Germinal center (tissue), 1 donor: ENCODE measurements around the gene PPP2R2D.
"Not testable (repeated sequence)": the region's sequence is repeated elsewhere in the genome, so short reads cannot be mapped to it uniquely, and the experiment has no call there.

ENCODE experiments used
- DNase-seq: peaks from one replicate; pipeline ENCODE4 v3.0.0; 2012; ENCODE audit warnings: mixed read lengths, low spot score

PPP2R2D gene

DNA sequence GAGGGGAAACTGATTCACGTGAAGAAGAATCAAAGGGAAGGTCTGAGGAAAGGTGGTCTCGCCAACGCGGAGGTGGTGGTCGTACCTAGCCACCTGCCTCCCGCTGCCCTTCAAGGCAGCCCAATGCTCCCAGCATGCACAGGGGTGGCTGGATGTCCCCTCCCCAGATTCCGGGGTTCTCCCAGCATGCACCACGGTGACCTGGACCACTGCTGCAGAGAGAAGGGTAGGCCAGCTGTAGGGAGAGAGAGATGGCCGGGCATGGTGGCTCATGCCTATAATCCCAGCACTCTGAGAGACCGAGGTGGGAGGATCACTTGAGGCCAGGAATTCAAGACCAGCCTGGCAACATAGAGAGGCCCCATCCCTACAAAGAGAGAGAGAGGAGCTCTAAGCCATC, 32.4 kb upstream of the PPP2R2D start:
- DNase-seq, result no peak

DNA sequence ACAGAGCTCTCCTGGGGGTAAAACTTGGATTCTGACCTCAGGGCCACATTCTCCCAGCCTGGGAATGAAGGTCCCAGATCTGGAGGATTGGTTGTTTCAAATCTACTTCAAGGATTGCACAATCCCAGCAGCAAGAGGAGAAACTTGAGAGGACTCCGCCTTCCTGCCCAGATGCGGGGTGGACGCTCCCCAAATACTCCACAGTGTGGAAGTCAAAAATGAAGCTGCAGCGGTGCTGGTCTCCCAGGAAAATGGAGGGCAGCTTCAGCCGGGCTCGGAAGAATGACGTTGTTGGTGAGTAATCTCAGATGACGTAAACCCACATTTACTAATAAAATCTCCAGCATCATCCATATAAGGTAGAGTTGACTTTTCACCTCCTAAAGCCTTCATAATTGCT, 31.5 kb upstream of the PPP2R2D start:
- no peak for DNase-seq

- DNase-seq, result no peak
Observed at GRCh38 chr10:131870411-131870810, 30.4 kb upstream of the PPP2R2D start.

DNA sequence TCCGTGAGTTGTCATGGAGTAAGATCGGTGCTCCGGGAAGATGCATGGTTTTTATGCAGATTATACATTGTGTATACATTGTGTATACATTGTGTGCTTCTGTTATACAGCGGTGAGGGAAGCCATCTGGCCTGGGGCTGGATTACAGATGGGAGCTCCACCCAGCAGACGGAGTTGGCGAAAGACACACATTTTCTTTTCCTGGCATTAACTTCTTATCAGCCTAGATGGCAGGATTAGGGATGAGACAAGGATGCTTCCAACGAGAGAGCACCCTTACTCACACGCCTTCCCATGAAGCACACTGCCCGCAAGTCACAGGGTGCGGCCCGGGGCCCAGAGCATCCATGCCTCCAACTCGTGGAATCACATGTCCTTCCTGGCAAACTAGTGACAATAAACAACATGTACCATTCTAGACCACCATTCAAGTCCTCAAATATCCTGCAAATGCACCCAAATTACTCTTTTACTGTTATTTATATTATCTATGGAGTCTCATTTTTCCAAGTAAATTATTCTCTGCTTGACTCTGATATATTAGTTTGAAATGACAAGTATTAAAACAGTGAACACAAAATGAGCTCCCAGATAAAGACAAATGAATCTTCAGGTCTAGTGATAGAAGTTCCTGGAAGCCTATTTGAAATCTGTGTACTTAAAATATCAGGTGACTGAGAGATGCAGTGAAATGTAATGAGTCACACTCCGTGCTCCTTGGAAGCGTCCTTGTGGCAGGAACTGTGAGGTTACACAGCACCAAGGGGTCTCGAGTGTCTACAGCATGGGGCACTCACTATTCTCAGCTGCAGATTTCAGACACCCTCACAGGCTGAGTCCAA, 29.8 kb upstream of the PPP2R2D start:
- DNase-seq, result no peak

GRCh38 chr10:131871673-131872005, 29.2 kb upstream of the PPP2R2D start:
- DNase-seq, result no peak

DNA sequence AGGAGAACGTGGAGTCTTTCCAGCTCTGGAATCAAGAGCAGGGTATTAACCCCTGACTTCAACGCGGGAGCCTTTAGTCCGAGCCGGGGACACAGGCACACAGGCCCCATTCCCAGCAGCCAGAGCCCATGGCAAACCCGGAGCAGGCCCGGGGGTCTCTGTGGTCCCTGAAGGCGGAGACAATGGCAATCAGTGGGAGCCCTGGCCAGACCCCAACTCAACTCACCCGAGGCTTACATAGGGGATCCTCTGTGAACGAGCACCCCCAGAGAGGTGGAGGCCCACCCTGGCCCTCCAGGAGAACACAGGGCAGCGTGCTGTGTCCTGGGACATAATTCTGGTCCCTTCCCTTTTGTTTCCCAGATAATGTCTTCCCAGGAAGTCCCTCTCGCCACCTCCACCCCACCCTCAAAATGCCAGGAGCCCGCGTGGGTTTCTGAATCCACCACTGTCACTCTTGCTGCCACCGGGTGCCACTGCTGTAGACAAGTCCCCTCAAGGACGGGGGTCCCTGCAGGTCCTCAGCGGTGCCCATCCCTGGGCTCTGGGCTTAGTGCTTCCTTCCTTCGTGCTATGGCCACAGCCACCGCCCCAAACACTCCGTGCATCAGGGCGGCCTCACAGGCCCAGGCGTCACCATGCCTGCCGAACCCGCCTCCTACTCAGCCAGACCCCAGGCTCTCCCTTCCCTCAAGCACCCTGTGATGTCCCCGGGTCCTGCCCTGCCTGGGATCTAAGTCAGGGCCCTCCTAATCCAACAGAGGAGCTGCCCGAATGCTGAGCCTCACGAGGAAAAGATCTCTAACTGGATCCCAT, 28.6 kb upstream of the PPP2R2D start:
- DNase-seq, result no peak

GRCh38 chr10:131872827-131873375, 27.9 kb upstream of the PPP2R2D start:
- DNase-seq, result no peak

- DNase-seq, result peak; percentile 79
Observed at GRCh38 chr10:131874991-131875451, 25.8 kb upstream of the PPP2R2D start.

- no peak for DNase-seq
Observed at GRCh38 chr10:131875501-131875900, 25.3 kb upstream of the PPP2R2D start.

- DNase-seq, result no peak
Observed at GRCh38 chr10:131876017-131876416, 24.8 kb upstream of the PPP2R2D start.

GRCh38 chr10:131876508-131876907, 24.3 kb upstream of the PPP2R2D start:
- DNase-seq, result no peak

GRCh38 chr10:131880016-131880590, 20.7 kb upstream of the PPP2R2D start:
- no peak for DNase-seq

DNA sequence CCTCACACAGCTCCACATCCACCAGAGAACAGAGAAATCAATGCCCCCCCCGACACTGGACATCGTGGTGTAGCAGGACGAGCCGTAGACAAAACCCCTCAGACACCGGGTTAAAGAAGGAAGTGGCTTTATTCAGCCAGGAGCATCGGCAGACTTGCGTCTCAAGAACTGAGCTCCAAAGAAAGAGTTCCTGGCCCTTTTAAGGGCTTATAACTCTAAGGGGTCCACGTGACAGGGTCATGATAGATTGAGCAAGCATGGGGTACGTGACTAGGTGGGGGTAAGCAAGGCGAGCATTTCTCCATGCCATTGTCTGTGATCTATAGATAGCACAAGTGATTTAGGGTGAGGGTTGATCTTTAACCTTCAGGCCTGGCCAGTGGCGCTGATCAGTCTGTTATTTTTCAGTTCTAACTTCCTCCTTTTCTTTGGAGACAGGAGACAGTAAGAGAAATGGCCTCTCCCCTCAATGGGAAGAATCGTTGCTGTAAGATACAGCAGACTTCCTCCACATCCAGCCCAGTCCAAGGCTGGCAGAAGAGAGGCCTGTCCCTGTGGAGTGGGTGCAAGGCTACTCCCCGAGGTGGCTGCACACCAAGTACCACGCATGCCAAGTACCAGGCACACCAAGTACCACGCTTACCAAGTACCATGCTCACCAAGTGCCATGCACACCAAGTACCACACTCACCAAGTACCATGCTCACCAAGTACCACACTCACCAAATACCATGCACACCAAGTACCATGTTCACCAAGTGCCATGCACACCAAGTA, 19.5 kb upstream of the PPP2R2D start:
- DNase-seq, result no peak

DNA sequence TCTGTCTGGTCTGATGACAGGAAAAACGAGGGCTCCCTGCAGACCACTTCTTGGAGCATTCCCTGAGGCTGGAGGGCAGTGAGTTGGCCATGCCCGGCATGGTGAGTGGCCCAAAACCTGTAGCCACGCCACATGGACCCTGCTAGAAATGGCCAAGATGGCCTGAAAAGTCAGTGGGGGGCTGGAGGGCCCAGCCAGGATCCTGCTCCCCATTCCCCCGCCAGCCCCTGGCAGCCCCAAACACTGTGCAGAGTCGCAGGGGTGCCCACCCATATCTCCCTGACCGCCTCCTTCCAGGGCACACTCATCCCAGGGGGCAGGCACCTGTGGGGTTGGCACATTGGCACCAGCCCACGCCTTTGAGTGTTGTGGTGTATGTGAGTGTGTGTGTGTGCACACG, 18.7 kb upstream of the PPP2R2D start:
- DNase-seq, result no peak

GRCh38 chr10:131882590-131883451, 18.0 kb upstream of the PPP2R2D start:
- DNase-seq, result no peak

DNA sequence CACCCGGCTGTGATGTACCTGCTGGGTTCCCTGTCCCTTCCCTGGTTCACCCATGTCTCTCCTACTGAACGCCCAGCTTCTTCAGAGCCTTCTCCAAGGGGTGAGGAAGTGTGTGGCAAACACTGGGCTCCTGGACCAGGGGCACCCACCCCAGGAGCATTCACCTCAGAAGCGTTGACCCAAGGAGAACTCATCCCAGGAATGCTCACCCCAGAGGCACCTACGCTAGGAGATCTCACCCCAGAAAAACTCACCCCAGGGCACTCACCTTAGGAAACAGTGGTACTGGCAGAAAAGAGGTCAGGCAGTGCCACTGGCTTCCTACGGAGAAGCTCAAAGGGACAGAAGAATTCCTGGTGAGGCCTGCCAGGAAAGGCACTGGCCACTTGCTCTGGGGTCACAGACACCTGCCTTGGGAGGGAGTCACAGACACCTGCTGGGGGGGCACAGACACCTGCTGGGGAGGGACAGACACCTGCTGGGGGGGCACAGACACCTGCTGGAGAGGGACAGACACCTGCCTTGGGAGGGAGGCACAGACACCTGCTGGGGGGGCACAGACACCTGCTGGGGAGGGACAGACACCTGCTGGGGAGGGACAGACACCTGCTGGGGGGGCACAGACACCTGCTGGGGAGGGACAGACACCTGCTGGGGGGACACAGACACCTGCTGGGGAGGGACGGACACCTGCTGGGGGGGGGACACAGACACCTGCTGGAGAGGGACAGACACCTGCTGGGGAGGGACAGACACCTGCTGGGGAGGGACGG, 17.0 kb upstream of the PPP2R2D start:
- DNase-seq, result not testable (repeated sequence)

GRCh38 chr10:131885391-131886165, 15.2 kb upstream of the PPP2R2D start:
- peak; percentile 78 for DNase-seq

DNA sequence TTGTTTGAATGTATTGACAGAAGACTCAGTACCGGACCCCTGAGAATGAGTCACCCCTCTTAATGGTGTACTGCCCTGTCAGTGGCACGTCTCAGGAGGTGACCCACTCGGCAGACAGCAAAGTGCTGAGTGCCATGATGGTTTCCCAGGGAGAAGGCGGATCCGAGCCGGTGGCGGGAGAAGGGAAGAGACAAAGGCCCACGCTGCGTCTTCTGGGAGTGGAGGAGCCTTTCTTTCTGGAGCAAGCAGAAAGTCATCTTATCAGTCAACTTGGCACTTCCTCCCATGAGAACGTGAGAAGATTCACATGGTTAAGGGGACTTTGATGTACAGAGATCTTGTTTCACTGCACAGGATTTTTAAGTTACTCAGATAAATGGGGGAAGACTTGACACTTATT, 14.6 kb upstream of the PPP2R2D start:
- no peak for DNase-seq

GRCh38 chr10:131888186-131888604, 12.6 kb upstream of the PPP2R2D start:
- no peak for DNase-seq
